Measurements from ENCODE around the gene TMC8.

Gene TMC8

GRCh38 chr17:78134899-78135385, 4.4 kb downstream of the TMC8 start:
- Histone ChIP-seq H4K20me1 (ENCODE audit: insufficient read depth, low read length, poor library complexity, severe bottlenecking) (peaks cover 64% of the 10 kb centered on the region), H3K36me3 (ENCODE audit: insufficient read depth, low read length) (peaks cover 36% of the 10 kb centered on the region; the same call in 1 of the 2 replicates), H3F3A (ENCODE audit: low read depth) (peaks cover 5% of the 10 kb centered on the region; the same call in 1 of the 2 replicates), H3K79me2 (ENCODE audit: insufficient read depth, low read length) (peaks cover 60% of the 10 kb centered on the region), H3K9me2 (replicated peaks; ENCODE audit: low read depth, low read length) (no peaks in the 10 kb centered on the region), H3K4me1 (ENCODE audit: insufficient read depth, low read length, poor library complexity, severe bottlenecking) (peaks cover 23% of the 10 kb centered on the region), H3K27me3 (ENCODE audit: insufficient read depth, low read length, poor library complexity, severe bottlenecking) (peaks cover 8% of the 10 kb centered on the region), H3K4me3 (ENCODE audit: low read length, poor library complexity, severe bottlenecking) (no peak overlapping the region), H2AFZ (ENCODE audit: low read length) (no peak overlapping the region), H3K9me3 (ENCODE audit: insufficient read depth, low read depth, low read length) (no peaks in the 10 kb centered on the region), H3K4me2 (ENCODE audit: low read depth, low read length, poor library complexity, severe bottlenecking) (peak overlapping the region; percentile 81), H3K9ac (ENCODE audit: low read depth, low read length, poor library complexity, severe bottlenecking) (no peak overlapping the region)
- no peak for TF ChIP-seq CTCF (conservative IDR thresholded peaks at IDR 0.05; ENCODE audit: low read length)
- no peak for TF ChIP-seq EZH2phosphoT487 (IDR thresholded peaks at IDR 0.05; ENCODE audit: borderline replicate concordance)

- peaks cover 64% of the 10 kb centered on the region for H4K20me1 ChIP-seq (ENCODE audit: insufficient read depth, low read length, poor library complexity, severe bottlenecking)
- peaks cover 3% of the 10 kb centered on the region; the same call in 1 of the 2 replicates for H3F3A ChIP-seq (ENCODE audit: low read depth)
- TF ChIP-seq CTCF (conservative IDR thresholded peaks at IDR 0.05; ENCODE audit: low read length) (no peak), EZH2phosphoT487 (IDR thresholded peaks at IDR 0.05; ENCODE audit: borderline replicate concordance) (no peak)
- H3K4me3 ChIP-seq (ENCODE audit: low read length, poor library complexity, severe bottlenecking), result no peak overlapping the region
- peaks cover 19% of the 10 kb centered on the region for H3K4me1 ChIP-seq (ENCODE audit: insufficient read depth, low read length, poor library complexity, severe bottlenecking)
- H3K79me2 ChIP-seq (ENCODE audit: insufficient read depth, low read length), result peaks cover 54% of the 10 kb centered on the region
- peaks cover 36% of the 10 kb centered on the region; the same call in 1 of the 2 replicates for H3K36me3 ChIP-seq (ENCODE audit: insufficient read depth, low read length)
- H3K9me3 ChIP-seq (ENCODE audit: insufficient read depth, low read depth, low read length), result no peaks in the 10 kb centered on the region
- no peaks in the 10 kb centered on the region for H3K9me2 ChIP-seq (replicated peaks; ENCODE audit: low read depth, low read length)
- no peak overlapping the region for H2AFZ ChIP-seq (ENCODE audit: low read length)
- no peak overlapping the region for H3K4me2 ChIP-seq (ENCODE audit: low read depth, low read length, poor library complexity, severe bottlenecking)
- no peak overlapping the region for H3K9ac ChIP-seq (ENCODE audit: low read depth, low read length, poor library complexity, severe bottlenecking)
- H3K27me3 ChIP-seq (ENCODE audit: insufficient read depth, low read length, poor library complexity, severe bottlenecking), result peaks cover 6% of the 10 kb centered on the region
Observed at GRCh38 chr17:78135858-78136500, 5.4 kb downstream of the TMC8 start.

GRCh38 chr17:78137392-78138203, 7.0 kb downstream of the TMC8 start:
- Histone ChIP-seq H3F3A (ENCODE audit: low read depth) (peaks cover 3% of the 10 kb centered on the region; the same call in 1 of the 2 replicates), H3K4me2 (ENCODE audit: low read depth, low read length, poor library complexity, severe bottlenecking) (no peak overlapping the region), H3K79me2 (ENCODE audit: insufficient read depth, low read length) (peaks cover 37% of the 10 kb centered on the region), H4K20me1 (ENCODE audit: insufficient read depth, low read length, poor library complexity, severe bottlenecking) (peaks cover 63% of the 10 kb centered on the region), H3K9me2 (replicated peaks; ENCODE audit: low read depth, low read length) (no peaks in the 10 kb centered on the region), H2AFZ (ENCODE audit: low read length) (no peak overlapping the region), H3K9me3 (ENCODE audit: insufficient read depth, low read depth, low read length) (no peaks in the 10 kb centered on the region), H3K4me3 (ENCODE audit: low read length, poor library complexity, severe bottlenecking) (no peak overlapping the region), H3K9ac (ENCODE audit: low read depth, low read length, poor library complexity, severe bottlenecking) (no peak overlapping the region), H3K4me1 (ENCODE audit: insufficient read depth, low read length, poor library complexity, severe bottlenecking) (peaks cover 17% of the 10 kb centered on the region), H3K36me3 (ENCODE audit: insufficient read depth, low read length) (peaks cover 35% of the 10 kb centered on the region; the same call in 1 of the 2 replicates), H3K27me3 (ENCODE audit: insufficient read depth, low read length, poor library complexity, severe bottlenecking) (no peaks in the 10 kb centered on the region)
- TF ChIP-seq CTCF (conservative IDR thresholded peaks at IDR 0.05; ENCODE audit: low read length), result peak; percentile 62
- no peak for TF ChIP-seq EZH2phosphoT487 (IDR thresholded peaks at IDR 0.05; ENCODE audit: borderline replicate concordance)

Measured in Loucy (cell line).